Measurements from ENCODE around the gene KRT85. TPM values are rescaled to one million over a fixed set of nuclear protein-coding genes. Genes with fewer than 3 reads are reported as not detected.

The KRT85 gene
- total RNA-seq, 2 experiments from 2014 or later, result not detected

- no peak for DNase-seq (ENCODE audit: low spot score)
- Histone ChIP-seq H3K27ac (ENCODE audit: low read depth, low read length, poor library complexity, severe bottlenecking) (no peak overlapping the region), H3K9me2 (ENCODE audit: insufficient read depth, low read length) (no peaks in the 10 kb centered on the region), H3K36me3 (ENCODE audit: insufficient read depth, low read length) (no peaks in the 10 kb centered on the region), H3K4me2 (ENCODE audit: low read length) (no peak overlapping the region), H3K9me3 (ENCODE audit: low read length) (no peaks in the 10 kb centered on the region), H3K4me1 (ENCODE audit: insufficient read depth, low read length, poor library complexity, severe bottlenecking) (no peaks in the 10 kb centered on the region), H3K4me3 (ENCODE audit: low read depth, low read length, poor library complexity, severe bottlenecking) (no peak overlapping the region), H2AFZ (ENCODE audit: low read length) (no peak overlapping the region), H4K20me1 (ENCODE audit: insufficient read depth, low read length) (no peaks in the 10 kb centered on the region), H3K79me2 (ENCODE audit: insufficient read depth, low read depth, low read length) (no peaks in the 10 kb centered on the region)
- BruUV-seq (replicated peaks), result no TSS peak
- intact Hi-C loops (cut with micrococcal nuclease; ENCODE audit: unreplicated experiment), result no loop called here
- ChIA-PET POLR2A (no interaction called here), CTCF (ENCODE audit: unreplicated experiment) (no interaction called here)
- no peak for TF ChIP-seq EZH2phosphoT487 (IDR thresholded peaks at IDR 0.05; ENCODE audit: borderline replicate concordance, low read depth, low read length)
- TF ChIP-seq, protein P1, sequence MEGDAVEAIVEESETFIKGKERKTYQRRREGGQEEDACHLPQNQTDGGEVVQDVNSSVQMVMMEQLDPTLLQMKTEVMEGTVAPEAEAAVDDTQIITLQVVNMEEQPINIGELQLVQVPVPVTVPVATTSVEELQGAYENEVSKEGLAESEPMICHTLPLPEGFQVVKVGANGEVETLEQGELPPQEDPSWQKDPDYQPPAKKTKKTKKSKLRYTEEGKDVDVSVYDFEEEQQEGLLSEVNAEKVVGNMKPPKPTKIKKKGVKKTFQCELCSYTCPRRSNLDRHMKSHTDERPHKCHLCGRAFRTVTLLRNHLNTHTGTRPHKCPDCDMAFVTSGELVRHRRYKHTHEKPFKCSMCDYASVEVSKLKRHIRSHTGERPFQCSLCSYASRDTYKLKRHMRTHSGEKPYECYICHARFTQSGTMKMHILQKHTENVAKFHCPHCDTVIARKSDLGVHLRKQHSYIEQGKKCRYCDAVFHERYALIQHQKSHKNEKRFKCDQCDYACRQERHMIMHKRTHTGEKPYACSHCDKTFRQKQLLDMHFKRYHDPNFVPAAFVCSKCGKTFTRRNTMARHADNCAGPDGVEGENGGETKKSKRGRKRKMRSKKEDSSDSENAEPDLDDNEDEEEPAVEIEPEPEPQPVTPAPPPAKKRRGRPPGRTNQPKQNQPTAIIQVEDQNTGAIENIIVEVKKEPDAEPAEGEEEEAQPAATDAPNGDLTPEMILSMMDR (conservative IDR thresholded peaks at IDR 0.05; ENCODE audit: low read length), result no peak
Measured at GRCh38 chr12:52341066-52341580, 26.2 kb downstream of the KRT85 start.

DNA sequence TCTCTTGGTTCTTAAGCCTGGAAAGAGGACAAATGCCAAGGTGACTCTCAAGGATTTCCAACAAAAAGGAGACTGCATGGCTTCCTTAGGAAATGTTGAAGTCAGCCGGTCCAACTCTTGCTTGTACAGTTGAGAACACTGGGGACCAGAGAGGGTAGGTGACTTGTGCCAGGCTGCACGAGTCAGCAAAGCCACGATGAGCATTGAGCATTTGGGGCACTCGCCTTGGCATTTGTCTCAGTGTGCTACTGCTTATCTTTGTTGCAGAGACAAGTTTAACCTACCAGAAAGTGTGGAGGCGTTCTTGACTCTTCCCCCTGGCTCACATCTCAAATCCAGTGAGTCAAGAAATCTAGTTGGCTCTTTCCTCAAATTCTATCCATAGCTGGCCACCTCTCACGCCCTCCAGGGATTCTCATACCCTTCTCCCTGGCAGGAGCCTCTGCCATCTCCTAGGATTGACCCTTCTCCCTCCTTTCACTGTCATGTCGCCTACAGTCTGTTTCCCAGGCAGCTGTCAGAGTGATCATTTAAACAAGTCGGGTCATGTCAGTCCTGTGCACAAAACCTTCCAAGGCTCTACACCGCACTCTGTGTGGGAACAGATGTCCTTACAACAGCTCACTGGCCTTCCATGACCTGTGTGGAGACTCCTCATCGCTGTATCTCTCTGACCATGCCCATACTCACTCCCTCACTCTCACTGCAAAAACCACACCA, 28.9 kb downstream of the KRT85 start:
- no peak for TF ChIP-seq EZH2phosphoT487 (IDR thresholded peaks at IDR 0.05; ENCODE audit: borderline replicate concordance, low read depth, low read length)
- TF ChIP-seq, protein P1 (conservative IDR thresholded peaks at IDR 0.05; ENCODE audit: low read length), result no peak
- Histone ChIP-seq H3K9me3 (ENCODE audit: low read length) (no peaks in the 10 kb centered on the region), H3K36me3 (ENCODE audit: insufficient read depth, low read length) (no peaks in the 10 kb centered on the region), H3K4me3 (ENCODE audit: low read depth, low read length, poor library complexity, severe bottlenecking) (no peak overlapping the region), H3K4me2 (ENCODE audit: low read length) (no peak overlapping the region), H3K4me1 (ENCODE audit: insufficient read depth, low read length, poor library complexity, severe bottlenecking) (no peaks in the 10 kb centered on the region), H3K9me2 (ENCODE audit: insufficient read depth, low read length) (no peaks in the 10 kb centered on the region), H4K20me1 (ENCODE audit: insufficient read depth, low read length) (no peaks in the 10 kb centered on the region), H3K27ac (ENCODE audit: low read depth, low read length, poor library complexity, severe bottlenecking) (no peak overlapping the region), H3K79me2 (ENCODE audit: insufficient read depth, low read depth, low read length) (no peaks in the 10 kb centered on the region), H2AFZ (ENCODE audit: low read length) (no peak overlapping the region)
- no TSS peak for BruUV-seq (replicated peaks)
- CTCF ChIA-PET (ENCODE audit: unreplicated experiment), result no interaction called here
- POLR2A ChIA-PET, result interaction anchor here (1.2 kb wide), 1 partner anchor 16 kb away, joined by 3 read pairs; no protein-coding TSS in a partner anchor
- intact Hi-C loops (cut with micrococcal nuclease; ENCODE audit: unreplicated experiment), result no loop called here
- DNase-seq (ENCODE audit: low spot score), result no peak

DNA sequence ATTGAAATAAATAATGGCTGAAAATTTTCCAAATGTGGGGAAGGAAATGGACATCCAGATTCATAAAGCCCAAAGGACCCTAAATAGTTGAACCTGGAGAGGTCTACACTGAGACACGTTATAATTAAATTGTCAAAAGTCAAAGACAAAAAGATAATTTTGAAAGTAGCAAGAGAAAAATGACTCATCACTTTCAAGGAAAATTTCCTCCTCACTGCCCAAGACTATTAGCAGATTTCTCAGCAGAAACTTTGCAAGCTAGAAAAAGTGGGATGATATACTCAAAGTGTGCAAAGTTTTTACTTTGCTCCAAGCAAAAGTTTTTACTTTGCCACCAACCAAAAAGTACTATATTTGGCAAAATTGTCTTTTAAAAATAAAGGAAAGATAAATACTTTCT, 30.2 kb downstream of the KRT85 start:
- DNase-seq (ENCODE audit: low spot score), result no peak
- no peak for TF ChIP-seq EZH2phosphoT487 (IDR thresholded peaks at IDR 0.05; ENCODE audit: borderline replicate concordance, low read depth, low read length)
- TF ChIP-seq, protein P1 (conservative IDR thresholded peaks at IDR 0.05; ENCODE audit: low read length), result no peak
- intact Hi-C loops (cut with micrococcal nuclease; ENCODE audit: unreplicated experiment), result no loop called here
- Histone ChIP-seq H3K9me2 (ENCODE audit: insufficient read depth, low read length) (no peaks in the 10 kb centered on the region), H4K20me1 (ENCODE audit: insufficient read depth, low read length) (no peaks in the 10 kb centered on the region), H3K4me1 (ENCODE audit: insufficient read depth, low read length, poor library complexity, severe bottlenecking) (no peaks in the 10 kb centered on the region), H3K4me2 (ENCODE audit: low read length) (no peak overlapping the region), H3K4me3 (ENCODE audit: low read depth, low read length, poor library complexity, severe bottlenecking) (no peak overlapping the region), H3K27ac (ENCODE audit: low read depth, low read length, poor library complexity, severe bottlenecking) (no peak overlapping the region), H3K9me3 (ENCODE audit: low read length) (no peaks in the 10 kb centered on the region), H3K79me2 (ENCODE audit: insufficient read depth, low read depth, low read length) (no peaks in the 10 kb centered on the region), H3K36me3 (ENCODE audit: insufficient read depth, low read length) (no peaks in the 10 kb centered on the region), H2AFZ (ENCODE audit: low read length) (no peak overlapping the region)
- BruUV-seq (replicated peaks), result no TSS peak
- ChIA-PET POLR2A (interaction anchor here (1.2 kb wide), 1 partner anchor 17 kb away, joined by 3 read pairs; no protein-coding TSS in a partner anchor), CTCF (ENCODE audit: unreplicated experiment) (no interaction called here)
